GM13977 (cell line): ENCODE data around the gene KLRD1.
"Not testable (repeated sequence)": the region's sequence is repeated elsewhere in the genome, so short reads cannot be mapped to it uniquely, and the experiment has no call there.

Experiments
- DNase-seq: peaks from one replicate; pipeline ENCODE4 v3.0.0; 2012; ENCODE audit warnings: low spot score
- CTCF ChIP-seq: IDR thresholded peaks from 2 replicates; pipeline ENCODE4 v1.5.1; 2012; ENCODE audit warnings: mild to moderate bottlenecking, control low read depth; ENCODE audit not compliant: insufficient read depth; ENCODE audit errors: extremely low read depth, missing control alignments
- in situ Hi-C: fragments of 300-500 bp; cut with MboI; formaldehyde crosslinking; loops from one replicate; pipeline ENCODE4 v1.12.0; 2022; ENCODE audit warnings: low sequenced_read_pairs, low pct_unique_long_range_greater_than_20kb, mixed read lengths, inconsistent platforms; ENCODE audit not compliant: unreplicated experiment

KLRD1 gene

GRCh38 chr12:10362828-10363657, 55.4 kb downstream of the KLRD1 start:
- TF ChIP-seq CTCF, result no peak
- DNase-seq, result no peak
- in situ Hi-C loops, result no loop called here

- no peak for TF ChIP-seq CTCF
- no peak for DNase-seq
- in situ Hi-C loops, result no loop called here
These were observed 55.9 kb downstream of the KLRD1 start for GRCh38 chr12:10363658-10363913.

GRCh38 chr12:10363914-10364814, 56.5 kb downstream of the KLRD1 start:
- in situ Hi-C loops, result no loop called here
- no peak for TF ChIP-seq CTCF
- peak; percentile 55 for DNase-seq

GRCh38 chr12:10364815-10365622, 57.3 kb downstream of the KLRD1 start:
- peak; percentile 46 for DNase-seq
- in situ Hi-C loops, result no loop called here
- no peak for TF ChIP-seq CTCF

GRCh38 chr12:10365696-10366405, 58.2 kb downstream of the KLRD1 start:
- DNase-seq, result no peak
- no peak for TF ChIP-seq CTCF
- in situ Hi-C loops, result no loop called here

GRCh38 chr12:10366875-10367274, 59.2 kb downstream of the KLRD1 start:
- in situ Hi-C loops, result no loop called here
- no peak for DNase-seq
- no peak for TF ChIP-seq CTCF

- DNase-seq, in situ Hi-C loops: not testable (repeated sequence)
These were observed 60.0 kb downstream of the KLRD1 start for GRCh38 chr12:10367714-10368113.
